ENCODE data around the gene OR52N4.
"Not testable (repeated sequence)": the region's sequence is repeated elsewhere in the genome, so short reads cannot be mapped to it uniquely, and the experiment has no call there.

The OR52N4 gene

DNA sequence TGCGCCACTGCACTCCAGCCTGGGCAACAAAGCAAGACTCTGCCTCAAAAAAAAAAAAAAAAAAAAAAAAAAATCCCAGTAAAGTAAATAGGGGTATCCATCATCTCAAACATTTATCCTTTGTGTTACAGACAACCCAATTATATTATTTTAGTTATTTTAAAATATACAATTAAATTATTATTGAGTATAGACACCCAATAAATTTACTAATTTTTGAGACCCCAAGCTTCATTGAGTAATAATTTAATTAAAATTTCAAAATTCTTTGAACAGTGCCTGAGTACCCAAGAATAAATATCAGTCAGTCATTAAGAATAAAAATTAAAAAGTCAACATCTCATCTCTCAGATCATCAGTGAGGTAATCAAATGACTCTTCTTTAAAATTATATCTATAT, at the start of gene OR52N4:
Gene OR52N4 (plus strand): TSS at position 301 of the 400 bp plus-strand sequence. CDS start 498 bp downstream, outside the sequence.
- DNase-seq: no peak

DNA sequence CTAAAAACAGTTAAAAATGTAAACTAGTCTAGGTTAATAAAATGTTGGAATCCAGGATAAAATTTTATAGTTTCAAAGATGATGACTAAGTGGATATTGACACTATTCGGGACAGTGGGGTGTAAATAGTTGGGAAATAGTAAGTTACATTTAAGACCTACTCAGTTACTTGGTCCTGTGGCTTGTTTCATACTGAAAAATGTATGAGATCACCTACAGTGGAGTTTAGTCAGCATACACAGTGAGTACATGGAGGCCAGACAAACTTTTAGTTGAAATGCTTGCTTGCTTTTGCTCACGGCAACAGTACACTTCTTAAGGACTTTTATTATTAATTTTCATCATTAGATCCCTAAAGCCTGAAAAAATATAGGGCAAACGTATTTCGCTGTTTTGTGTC, 48.4 kb upstream of the OR52N4 start:
- DNase-seq: no peak

DNA sequence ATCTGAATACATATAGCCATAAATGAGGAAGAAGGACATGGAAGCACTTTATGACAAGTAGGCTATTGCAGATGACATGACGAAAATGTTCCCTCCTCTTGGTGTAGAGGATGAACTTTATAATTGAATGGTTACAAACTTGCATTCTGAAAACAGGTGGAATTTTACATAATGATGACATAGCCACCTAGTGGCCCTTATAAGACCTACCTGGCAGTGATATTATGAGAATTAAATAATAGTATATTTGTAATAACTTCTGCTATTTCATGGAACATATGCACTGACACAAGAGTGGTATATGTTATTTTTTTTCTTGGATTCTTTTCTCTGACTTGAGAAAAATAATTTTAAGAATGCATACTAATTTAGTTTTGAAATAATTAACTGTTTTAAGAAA, 41.5 kb upstream of the OR52N4 start:
- peak; percentile 21 for DNase-seq

DNA sequence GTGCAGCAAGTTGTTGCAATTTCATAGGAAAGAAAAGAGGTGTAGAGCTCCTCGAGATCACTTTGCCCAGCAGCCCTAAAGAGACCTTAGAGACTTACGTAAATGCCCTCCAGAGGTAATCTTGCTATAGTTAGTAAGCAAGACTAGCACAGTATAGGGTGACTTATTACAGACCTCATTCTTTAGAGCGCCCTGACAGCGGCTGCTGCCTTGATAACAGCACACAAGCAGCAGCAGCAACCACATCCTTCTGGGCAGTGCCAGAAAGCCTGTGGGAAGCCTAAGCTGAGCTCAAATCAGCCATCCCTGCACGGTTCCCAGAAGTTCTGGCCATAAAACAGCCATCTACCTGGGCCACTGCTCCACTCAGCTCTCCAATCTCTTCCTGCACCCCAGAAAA, 40.3 kb upstream of the OR52N4 start:
- no peak for DNase-seq

DNA sequence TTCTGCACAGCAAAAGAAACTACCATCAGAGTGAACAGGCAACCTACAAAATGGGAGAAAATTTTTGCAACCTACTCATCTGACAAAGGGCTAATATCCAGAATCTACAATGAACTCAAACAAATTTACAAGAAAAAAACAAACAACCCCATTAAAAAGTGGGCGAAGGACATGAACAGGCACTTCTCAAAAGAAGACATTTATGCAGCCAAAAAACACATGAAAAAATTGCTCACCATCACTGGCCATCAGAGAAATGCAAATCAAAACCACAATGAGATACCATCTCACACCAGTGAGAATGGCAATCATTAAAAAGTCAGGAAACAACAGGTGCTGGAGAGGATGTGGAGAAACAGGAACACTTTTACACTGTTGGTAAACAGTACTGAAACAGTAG, 37.5 kb upstream of the OR52N4 start:
- not testable (repeated sequence) for DNase-seq

DNA sequence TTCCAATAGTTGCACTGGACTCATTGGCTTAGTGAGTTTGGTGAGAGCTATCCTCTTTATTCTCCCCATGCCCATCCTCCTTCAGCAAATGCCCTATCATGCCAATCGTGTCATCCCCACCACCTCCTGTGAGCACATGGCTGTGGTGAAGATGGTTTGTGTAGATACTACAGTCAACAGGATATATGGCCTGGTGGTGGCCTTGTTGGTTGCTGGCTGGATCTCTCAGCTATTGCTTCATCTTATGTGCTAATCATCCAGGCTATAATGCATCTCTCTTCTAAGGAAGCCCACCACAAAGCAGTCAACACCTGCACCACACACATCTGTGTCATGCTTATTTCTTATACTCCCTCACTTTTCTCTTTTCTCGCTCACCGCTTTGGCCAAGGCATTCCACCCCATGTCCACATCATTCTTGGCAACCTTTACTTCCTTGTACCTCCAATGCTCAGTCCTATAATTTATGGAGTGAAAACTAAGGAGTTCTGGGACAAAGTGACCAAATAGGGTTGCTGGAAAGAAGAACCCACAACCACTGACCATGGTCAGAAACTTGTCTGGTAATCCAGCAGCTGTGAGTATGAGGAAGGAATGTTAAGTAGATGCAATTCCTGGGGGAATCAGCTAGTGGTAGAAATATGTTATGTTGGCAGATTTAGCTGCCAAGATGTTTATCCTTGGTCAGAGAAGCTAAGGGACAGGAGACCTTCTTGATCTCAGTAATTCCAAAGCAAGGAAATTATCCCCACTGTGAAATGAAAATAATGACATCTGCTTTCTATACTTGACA, 34.1 kb upstream of the OR52N4 start:
- no peak for DNase-seq

DNA sequence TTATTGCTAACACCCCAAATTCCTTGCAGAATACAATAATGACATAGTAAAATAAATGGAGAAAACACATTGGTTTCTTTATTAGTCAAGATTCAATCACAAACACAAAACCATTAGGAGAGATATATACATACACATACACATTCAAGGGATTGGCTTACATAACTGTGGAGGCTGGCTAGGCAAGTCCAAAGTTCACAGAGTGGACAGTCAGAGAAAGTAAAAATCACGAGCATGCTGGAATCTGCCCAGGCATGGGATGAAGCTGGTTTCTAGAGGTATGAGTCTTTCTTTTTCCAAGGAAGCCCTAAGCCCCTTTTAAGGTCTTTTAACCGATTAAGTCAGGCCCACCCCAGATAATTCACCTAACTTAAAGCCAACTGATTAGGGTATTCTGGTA, 31.4 kb upstream of the OR52N4 start:
- DNase-seq: no peak

DNA sequence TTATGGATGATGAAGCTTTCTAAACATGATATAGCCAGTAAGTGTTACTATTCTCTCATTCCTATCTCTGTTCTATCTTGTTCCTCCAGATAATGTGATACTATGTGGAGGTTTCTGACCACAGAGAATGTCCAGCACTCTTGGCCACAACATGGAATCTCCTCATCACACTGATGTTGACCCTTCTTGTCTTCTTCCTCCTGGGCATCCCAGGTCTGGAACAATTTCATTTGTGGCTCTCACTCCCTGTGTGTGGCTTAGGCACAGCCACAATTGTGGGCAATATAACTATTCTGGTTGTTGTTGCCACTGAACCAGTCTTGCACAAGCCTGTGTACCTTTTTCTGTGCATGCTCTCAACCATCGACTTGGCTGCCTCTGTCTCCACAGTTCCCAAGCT, 27.7 kb upstream of the OR52N4 start:
- DNase-seq: no peak

DNA sequence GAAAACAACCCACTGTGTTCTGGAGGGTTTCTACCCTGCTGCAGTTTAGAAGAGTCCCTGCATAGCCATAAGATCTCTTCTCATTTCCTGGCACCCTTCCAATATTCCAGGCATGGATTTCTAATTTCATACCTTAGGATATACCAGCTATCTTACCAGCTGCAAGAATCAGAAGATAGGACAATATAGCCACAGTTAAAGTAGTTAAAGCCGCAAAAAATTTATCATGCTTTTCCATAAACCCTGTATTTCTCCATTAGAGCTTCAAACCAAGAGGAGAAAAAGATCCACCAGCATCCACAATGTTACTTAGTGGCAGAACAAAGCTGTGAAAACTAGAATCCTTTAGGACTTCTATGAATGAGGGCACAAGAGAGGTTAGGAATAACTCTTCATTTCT, 26.4 kb upstream of the OR52N4 start:
- no peak for DNase-seq

DNA sequence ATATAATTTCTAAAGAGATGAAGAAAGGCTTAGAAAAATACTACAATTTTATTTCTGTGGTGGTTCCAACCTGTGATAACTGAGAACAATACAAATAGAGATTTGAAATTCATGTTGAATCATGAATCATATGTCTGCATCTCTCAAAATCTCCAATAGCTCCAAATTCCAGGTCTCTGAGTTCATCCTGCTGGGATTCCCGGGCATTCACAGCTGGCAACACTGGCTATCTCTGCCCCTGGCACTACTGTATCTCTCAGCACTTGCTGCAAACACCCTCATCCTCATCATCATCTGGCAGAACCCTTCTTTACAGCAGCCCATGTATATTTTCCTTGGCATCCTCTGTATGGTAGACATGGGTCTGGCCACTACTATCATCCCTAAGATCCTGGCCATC, 17.6 kb upstream of the OR52N4 start, which contains the start of gene OR56B1:
Gene OR56B1 (plus strand): TSS at position 53 of the 400 bp plus-strand sequence. CDS start 69 bp downstream, at position 122.
- no peak for DNase-seq

DNA sequence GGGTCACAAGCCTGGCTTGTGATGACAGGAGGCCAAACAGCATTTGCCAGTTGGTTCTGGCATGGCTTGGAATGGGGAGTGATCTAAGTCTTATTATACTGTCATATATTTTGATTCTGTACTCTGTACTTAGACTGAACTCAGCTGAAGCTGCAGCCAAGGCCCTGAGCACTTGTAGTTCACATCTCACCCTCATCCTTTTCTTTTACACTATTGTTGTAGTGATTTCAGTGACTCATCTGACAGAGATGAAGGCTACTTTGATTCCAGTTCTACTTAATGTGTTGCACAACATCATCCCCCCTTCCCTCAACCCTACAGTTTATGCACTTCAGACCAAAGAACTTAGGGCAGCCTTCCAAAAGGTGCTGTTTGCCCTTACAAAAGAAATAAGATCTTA, 17.0 kb upstream of the OR52N4 start:
- DNase-seq: no peak

DNA sequence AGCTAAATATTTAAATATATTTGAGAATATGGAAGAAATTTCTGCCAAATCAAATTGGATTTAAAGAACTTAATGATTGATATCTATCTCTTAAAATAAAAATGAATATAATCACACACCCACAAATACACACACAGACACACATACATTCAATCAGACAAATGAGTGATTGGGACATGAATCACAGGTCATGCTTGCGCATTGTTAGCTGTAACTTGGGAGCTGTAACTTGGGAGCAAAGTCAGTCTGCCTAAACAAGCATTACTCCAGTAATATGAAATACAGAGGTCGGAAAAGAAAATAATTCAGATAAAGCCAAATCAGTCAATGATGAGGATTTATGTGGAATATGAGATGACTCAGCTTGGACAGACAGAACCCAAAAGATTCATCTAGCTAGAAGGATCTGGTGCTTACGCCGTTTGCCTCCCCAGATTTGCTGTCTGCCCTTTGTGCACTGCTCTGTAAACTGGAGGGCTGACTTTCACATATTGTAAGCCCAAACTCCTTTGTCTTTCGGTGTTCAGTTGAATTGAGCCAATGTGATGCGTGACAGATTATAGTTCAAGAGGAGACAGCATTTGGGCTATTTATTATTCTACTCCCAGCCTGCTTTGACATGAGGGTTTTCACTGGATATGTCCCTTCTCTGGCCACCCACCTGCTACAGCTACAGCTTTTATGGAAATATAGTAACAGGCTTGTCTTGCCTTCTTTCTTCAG, 16.2 kb upstream of the OR52N4 start:
- no peak for DNase-seq

DNA sequence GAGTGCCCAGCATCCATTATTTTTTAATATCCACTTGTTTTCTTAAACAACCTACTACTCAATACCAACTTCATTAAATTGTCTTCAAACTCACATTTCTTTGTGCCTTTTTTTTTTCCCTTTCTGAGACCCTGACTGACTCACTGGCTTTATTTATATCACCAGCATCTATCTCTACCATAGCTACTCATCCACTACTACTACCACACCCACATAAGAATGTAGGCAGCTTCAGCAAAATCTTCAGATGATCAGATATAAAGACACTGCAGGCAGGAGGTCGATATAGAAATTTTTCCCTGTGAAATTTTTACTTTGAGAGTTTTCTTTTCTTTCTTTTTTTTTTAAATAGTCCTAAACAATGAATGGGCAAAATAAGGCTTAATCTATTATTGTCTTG, 15.6 kb upstream of the OR52N4 start:
- no peak for DNase-seq

DNA sequence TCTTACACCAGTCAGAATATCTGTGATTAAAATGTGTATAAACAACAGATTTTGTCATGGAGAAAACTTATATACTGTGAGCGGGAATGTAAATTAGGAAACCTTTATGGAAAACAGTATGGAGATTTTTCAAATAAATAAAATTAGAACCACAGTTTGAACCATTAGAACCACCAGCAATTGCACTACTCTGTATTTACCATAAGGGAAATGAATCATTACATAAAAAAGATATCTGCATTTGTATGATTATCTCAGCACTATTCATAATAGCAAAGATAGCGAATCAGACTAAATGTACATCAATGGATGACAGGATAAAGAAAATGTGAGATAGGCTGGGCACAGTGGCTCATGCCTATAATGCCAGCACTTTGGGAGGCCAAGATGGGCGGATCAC, 7.4 kb upstream of the OR52N4 start:
- no peak for DNase-seq

DNA sequence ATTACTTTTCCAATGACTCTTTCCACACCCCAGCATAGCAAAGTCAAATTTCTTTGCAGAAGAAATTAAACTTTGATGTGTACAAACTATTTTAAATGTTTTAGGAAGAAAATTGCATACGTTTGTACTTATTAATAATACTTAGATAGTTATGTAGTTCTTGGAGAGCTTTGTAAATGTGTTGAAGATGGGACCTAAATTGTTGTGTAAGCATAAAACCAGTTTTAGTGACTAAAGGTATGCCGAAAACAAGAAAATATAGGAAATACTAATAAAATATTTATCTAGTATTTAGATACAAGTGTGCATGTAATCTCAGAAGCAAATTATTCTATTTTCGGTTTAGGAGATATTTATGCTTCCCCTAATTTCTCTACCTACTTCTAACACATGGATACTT, 4.2 kb upstream of the OR52N4 start:
- DNase-seq: no peak

DNA sequence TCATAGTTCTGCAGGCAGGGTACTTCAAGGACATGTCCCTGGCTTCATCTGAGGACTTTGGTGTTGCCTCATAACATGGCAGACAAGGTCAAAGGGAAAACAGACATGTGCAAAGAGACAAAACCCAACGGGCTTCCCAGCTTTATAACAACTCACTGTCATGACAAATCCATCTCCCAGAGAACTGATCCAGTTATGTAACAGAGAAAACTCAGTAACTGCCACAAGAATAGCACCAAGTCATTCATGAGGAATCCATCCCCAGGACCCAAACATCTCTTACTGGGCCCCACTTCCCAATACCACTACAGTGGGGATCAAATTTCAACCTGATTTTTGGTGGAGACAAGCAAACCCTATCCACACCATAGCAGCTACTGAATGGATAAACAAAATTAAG, 13.0 kb downstream of the OR52N4 start:
- no peak for DNase-seq

DNA sequence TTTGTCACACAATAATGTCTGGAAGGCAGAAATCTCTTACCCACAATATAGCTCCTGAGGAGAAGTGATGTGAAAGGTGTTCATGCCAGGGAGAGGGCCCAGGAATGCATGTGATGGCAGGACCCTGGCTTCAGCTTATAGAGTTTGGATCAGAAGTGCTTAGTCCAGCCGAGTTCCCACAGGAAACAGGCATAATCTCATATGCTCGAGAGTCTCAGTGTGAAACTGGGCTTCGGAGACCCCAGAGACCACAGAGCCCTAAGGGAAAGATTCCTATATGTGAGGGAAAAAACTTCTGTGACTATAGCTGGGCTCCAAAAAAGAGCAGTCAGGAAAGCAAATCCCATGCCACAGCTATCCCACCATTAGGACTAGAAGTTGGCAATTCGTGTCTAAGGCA, 29.2 kb downstream of the OR52N4 start, which contains the start of gene OR52N5:
Gene OR52N5 (minus strand): TSS at position 101 of the 400 bp plus-strand sequence. CDS start 4,721 bp downstream, outside the sequence.
- no peak for DNase-seq

DNA sequence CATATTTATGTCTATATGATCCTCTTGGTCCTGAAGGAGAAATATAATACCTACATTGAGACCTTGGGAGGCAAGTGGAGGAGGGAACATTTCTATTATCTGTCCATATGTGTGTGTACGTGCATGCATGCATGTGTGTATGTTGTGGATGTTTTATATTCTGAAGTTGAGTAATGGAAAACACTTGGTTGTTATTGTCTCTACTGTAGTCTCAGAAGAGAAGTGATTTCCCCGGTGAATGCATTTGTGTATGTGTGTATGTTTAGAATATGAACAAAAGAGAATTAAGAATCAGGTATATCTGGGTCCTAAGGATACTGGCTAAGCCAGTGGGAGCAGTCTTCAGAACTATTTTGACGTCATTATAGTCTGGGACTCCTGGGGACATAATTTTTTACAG, 37.1 kb downstream of the OR52N4 start, which contains the start of gene OR52N1:
Gene OR52N1 (minus strand): TSS at position 101 of the 400 bp plus-strand sequence. CDS start 2,449 bp downstream, outside the sequence.
- no peak for DNase-seq

DNA sequence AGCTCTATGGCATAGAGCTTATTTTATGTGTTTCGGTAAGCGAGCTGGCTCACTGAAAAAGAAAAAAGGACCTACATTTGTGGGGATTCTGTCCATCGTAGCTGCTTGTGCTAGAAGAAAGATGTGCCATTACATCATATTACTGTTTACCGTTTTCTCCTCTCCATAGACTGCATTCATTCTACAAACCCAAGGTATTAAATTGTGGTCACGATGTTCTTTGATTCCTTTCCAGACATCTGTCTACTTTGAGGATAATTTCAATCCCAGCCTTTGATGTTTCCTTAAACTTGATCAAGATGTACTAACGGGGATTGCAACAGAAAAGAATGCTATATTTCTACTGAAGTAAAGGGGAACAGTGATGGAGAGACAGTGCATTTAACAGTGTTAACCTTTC, 42.5 kb downstream of the OR52N4 start:
- DNase-seq: no peak

DNA sequence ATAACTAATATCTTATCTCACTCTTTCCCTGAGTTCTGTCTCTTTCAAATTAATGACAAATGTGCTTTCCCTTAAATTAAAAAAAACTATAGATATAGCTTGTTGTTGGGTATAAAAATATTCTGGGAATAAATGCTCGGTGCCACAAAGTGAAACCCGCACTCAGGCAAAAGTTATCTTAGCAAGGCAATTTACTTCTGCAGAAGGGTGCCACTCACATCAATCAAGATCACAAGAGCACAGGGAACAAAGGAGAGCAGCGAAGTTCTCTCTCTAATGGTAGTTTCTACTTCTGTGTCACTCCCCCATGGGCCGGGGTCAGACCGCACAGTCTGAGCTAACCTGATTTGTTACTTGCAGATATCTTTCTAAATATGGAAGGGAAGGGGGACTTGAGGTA, 49.9 kb downstream of the OR52N4 start:
- DNase-seq: no peak

All from DMS53 (cell line).